NCI-H774 (cell line): ENCODE data around the gene MTNR1A.
"Not testable (repeated sequence)": the region's sequence is repeated elsewhere in the genome, so short reads cannot be mapped to it uniquely, and the experiment has no call there.

Experiments
- DNase-seq: peaks from one replicate; lab custom pipeline; 2025; lab: John Stamatoyannopoulos, UW

MTNR1A gene

GRCh38 chr4:186561748-186562147 lies 6.4 kb upstream of the MTNR1A start:
- no peak for DNase-seq

- no peak for DNase-seq
Measured at GRCh38 chr4:186560647-186561046, 5.3 kb upstream of the MTNR1A start.

GRCh38 chr4:186557486-186557885 lies 2.1 kb upstream of the MTNR1A start:
- DNase-seq, result no peak

GRCh38 chr4:186557061-186557460 lies 1.7 kb upstream of the MTNR1A start:
- no peak for DNase-seq

- no peak for DNase-seq
Measured at GRCh38 chr4:186554539-186554913, 841 bp downstream of the MTNR1A start.

- no peak for DNase-seq
Measured at GRCh38 chr4:186553717-186554116, 1.6 kb downstream of the MTNR1A start.

- no peak for DNase-seq
Measured at GRCh38 chr4:186551849-186552248, 3.5 kb downstream of the MTNR1A start.

GRCh38 chr4:186545436-186545835 lies 9.9 kb downstream of the MTNR1A start:
- no peak for DNase-seq

GRCh38 chr4:186543206-186543605 lies 12.2 kb downstream of the MTNR1A start:
- DNase-seq, result no peak

GRCh38 chr4:186541801-186542200 lies 13.6 kb downstream of the MTNR1A start:
- DNase-seq, result no peak

- DNase-seq, result no peak
Measured at GRCh38 chr4:186537843-186538521, 17.4 kb downstream of the MTNR1A start.

- no peak for DNase-seq
Measured at GRCh38 chr4:186536285-186536684, 19.1 kb downstream of the MTNR1A start.

- DNase-seq, result no peak
Measured at GRCh38 chr4:186534056-186534455, 21.3 kb downstream of the MTNR1A start.

- DNase-seq, result not testable (repeated sequence)
Measured at GRCh38 chr4:186523927-186524326, 31.4 kb downstream of the MTNR1A start.

GRCh38 chr4:186516287-186516686 lies 39.1 kb downstream of the MTNR1A start:
- no peak for DNase-seq

- no peak for DNase-seq
Measured at GRCh38 chr4:186514271-186514950, 41.0 kb downstream of the MTNR1A start.

GRCh38 chr4:186504771-186505170 lies 50.6 kb downstream of the MTNR1A start:
- not testable (repeated sequence) for DNase-seq

GRCh38 chr4:186502231-186502630 lies 53.1 kb downstream of the MTNR1A start:
- no peak for DNase-seq

GRCh38 chr4:186501554-186501953 lies 53.8 kb downstream of the MTNR1A start:
- DNase-seq, result no peak

- DNase-seq, result peak; percentile 76
Measured at GRCh38 chr4:186500721-186501304, 54.6 kb downstream of the MTNR1A start.

GRCh38 chr4:186499467-186499866 lies 55.9 kb downstream of the MTNR1A start:
- DNase-seq, result no peak

- DNase-seq, result no peak
Measured at GRCh38 chr4:186497043-186497442, 58.3 kb downstream of the MTNR1A start.

GRCh38 chr4:186494496-186494895 lies 60.9 kb downstream of the MTNR1A start:
- no peak for DNase-seq
